H9 (cell line): Measurements from ENCODE around the gene NECTIN1. TPM values are rescaled to one million over a fixed set of nuclear protein-coding genes. Genes with fewer than 3 reads are reported as not detected.

Source experiments
- DNase-seq: peaks from one replicate; pipeline ENCODE4 v3.0.0-alpha.2; 2017
- H2AFZ ChIP-seq: one replicate; pipeline ENCODE4 v1.6.1; 2013; ENCODE audit warnings: mild to moderate bottlenecking, low read length, control low read depth, moderate library complexity
- H2AK5ac ChIP-seq: 2 replicates; pipeline ENCODE4 v1.6.1; 2013; ENCODE audit warnings: low read length, control low read depth, mixed read lengths; ENCODE audit not compliant: insufficient read length
- H2BK120ac ChIP-seq: one replicate; pipeline ENCODE4 v1.6.1; 2013; ENCODE audit warnings: low read depth, mild to moderate bottlenecking, low read length, control low read depth, inconsistent platforms; ENCODE audit not compliant: poor library complexity, severe bottlenecking
- H2BK12ac ChIP-seq: 2 replicates; pipeline ENCODE4 v1.6.1; 2013; ENCODE audit warnings: low read length, control low read depth, mixed read lengths, low read depth; ENCODE audit not compliant: insufficient read length
- H2BK15ac ChIP-seq: 2 replicates; pipeline ENCODE4 v1.6.1; 2013; ENCODE audit warnings: low read depth, low read length, control low read depth
- H2BK20ac ChIP-seq: one replicate; pipeline ENCODE4 v1.6.1; 2013; ENCODE audit warnings: low read depth, mild to moderate bottlenecking, low read length, control low read depth, inconsistent platforms; ENCODE audit not compliant: poor library complexity, severe bottlenecking
- H2BK5ac ChIP-seq: 2 replicates; pipeline ENCODE4 v1.6.1; 2013; ENCODE audit warnings: low read length, control low read depth, mixed read lengths; ENCODE audit not compliant: insufficient read length
- H3K14ac ChIP-seq: 2 replicates; pipeline ENCODE4 v1.6.1; 2013; ENCODE audit warnings: low read length, control low read depth; ENCODE audit not compliant: insufficient read depth
- H3K18ac ChIP-seq: 2 replicates; pipeline ENCODE4 v1.6.1; 2013; ENCODE audit warnings: low read depth, mild to moderate bottlenecking, mixed read lengths, low read length, control low read depth; ENCODE audit not compliant: insufficient read length
- H3K23ac ChIP-seq: 2 replicates; pipeline ENCODE4 v1.6.1; 2013; ENCODE audit warnings: low read length, control low read depth, mixed read lengths, low read depth; ENCODE audit not compliant: insufficient read length
- H3K23me2 ChIP-seq: 2 replicates; pipeline ENCODE4 v1.6.1; 2013; ENCODE audit warnings: low read depth, mild to moderate bottlenecking, mixed read lengths, low read length, control low read depth; ENCODE audit not compliant: insufficient read length, poor library complexity, severe bottlenecking
- H3K27ac ChIP-seq: 2 replicates; pipeline ENCODE4 v1.5.1; 2013; ENCODE audit warnings: low read length, control low read depth, mixed read lengths, low read depth; ENCODE audit not compliant: insufficient read length
- H3K27me3 ChIP-seq: 2 replicates; pipeline ENCODE4 v1.6.1; 2013; ENCODE audit warnings: low read length, control low read depth, inconsistent platforms; ENCODE audit not compliant: insufficient read depth
- H3K4ac ChIP-seq: 2 replicates; pipeline ENCODE4 v1.6.1; 2013; ENCODE audit warnings: low read depth, mild to moderate bottlenecking, control low read depth, inconsistent platforms, low read length, moderate library complexity
- H3K4me1 ChIP-seq: 2 replicates; pipeline ENCODE4 v1.6.1; 2013; ENCODE audit warnings: low read length, control low read depth, inconsistent platforms; ENCODE audit not compliant: insufficient read depth
- H3K4me2 ChIP-seq: 2 replicates; pipeline ENCODE4 v1.6.1; 2013; ENCODE audit warnings: low read length, control low read depth, mixed read lengths; ENCODE audit not compliant: insufficient read length, insufficient read depth
- H3K56ac ChIP-seq: 2 replicates; pipeline ENCODE4 v1.6.1; 2013; ENCODE audit warnings: low read depth, mild to moderate bottlenecking, mixed read lengths, low read length, control low read depth; ENCODE audit not compliant: insufficient read length
- H3K79me1 ChIP-seq: 2 replicates; pipeline ENCODE4 v1.6.1; 2013; ENCODE audit warnings: low read depth, mild to moderate bottlenecking, moderate library complexity, low read length, control low read depth, inconsistent platforms; ENCODE audit not compliant: insufficient read depth, poor library complexity, severe bottlenecking
- H3K79me2 ChIP-seq: 2 replicates; pipeline ENCODE4 v1.6.1; 2013; ENCODE audit warnings: low read length, control low read depth, inconsistent platforms; ENCODE audit not compliant: insufficient read depth
- H3K9ac ChIP-seq: 2 replicates; pipeline ENCODE4 v1.6.1; 2013; ENCODE audit warnings: low read length, control low read depth, mixed read lengths; ENCODE audit not compliant: insufficient read length; ENCODE audit errors: extremely low read depth
- H3K9me3 ChIP-seq: one replicate; pipeline ENCODE4 v1.6.1; 2013; ENCODE audit warnings: low read depth, low read length, inconsistent platforms; ENCODE audit not compliant: control insufficient read depth
- H3T11ph ChIP-seq: one replicate; pipeline ENCODE4 v1.6.1; 2013; ENCODE audit warnings: mild to moderate bottlenecking, low read length, control low read depth, inconsistent platforms
- H4K20me1 ChIP-seq: one replicate; pipeline ENCODE4 v1.6.1; 2013; ENCODE audit not compliant: control insufficient read depth, insufficient read length, insufficient read depth
- H4K5ac ChIP-seq: 2 replicates; pipeline ENCODE4 v1.6.1; 2013; ENCODE audit warnings: low read depth, mild to moderate bottlenecking, mixed read lengths, low read length, control low read depth; ENCODE audit not compliant: insufficient read length
- H4K8ac ChIP-seq: replicated peaks from 2 replicates; pipeline ENCODE4 v1.6.1; 2013; ENCODE audit warnings: low read length, control low read depth, mixed read lengths, low read depth; ENCODE audit not compliant: insufficient read length
- H4K91ac ChIP-seq: 2 replicates; pipeline ENCODE4 v1.6.1; 2013; ENCODE audit warnings: low read depth, mild to moderate bottlenecking, moderate library complexity, mixed read lengths, low read length, control low read depth; ENCODE audit not compliant: insufficient read length
- H3K27ac Mint-ChIP-seq, 3 experiments: 2 replicates in 2 of 3; 3 replicates in 1 of 3; pipeline ENCODE4 v1.8.0; 2020 to 2021; ENCODE audit warnings: mixed read lengths in 3 of 3, mild to moderate bottlenecking in 1 of 3, moderate library complexity in 1 of 3
- H3K27me3 Mint-ChIP-seq: 2 replicates; pipeline ENCODE4 v1.8.0; 2021; ENCODE audit warnings: low read depth, mild to moderate bottlenecking, moderate library complexity, mixed read lengths
- H3K36me3 Mint-ChIP-seq, 3 experiments: 2 replicates in 2 of 3; 3 replicates in 1 of 3; pipeline ENCODE4 v1.8.0; 2020 to 2021; ENCODE audit warnings: low read depth in 3 of 3, mixed read lengths in 3 of 3; ENCODE audit not compliant: insufficient read depth in 1 of 3
- H3K4me1 Mint-ChIP-seq, 2 experiments: 2 replicates each; pipeline ENCODE4 v1.8.0; 2020; ENCODE audit warnings: mixed read lengths in 2 of 2
- H3K4me3 Mint-ChIP-seq, 2 experiments: 2 replicates in 1 of 2; 3 replicates in 1 of 2; pipeline ENCODE4 v1.8.0; 2020 to 2021; ENCODE audit warnings: mild to moderate bottlenecking in 2 of 2, mixed read lengths in 2 of 2, moderate library complexity in 1 of 2
- H3K9me3 Mint-ChIP-seq, 2 experiments: 2 replicates in 1 of 2; 3 replicates in 1 of 2; pipeline ENCODE4 v1.8.0; 2020; ENCODE audit warnings: mild to moderate bottlenecking in 2 of 2, mixed read lengths in 2 of 2, moderate library complexity in 1 of 2
- WGBS: extraction: QIAGEN DNeasy Blood & Tissue Kit; methylation state at CpG from one replicate; pipeline ENCODE4 v1.1.7; 2013; ENCODE audit warnings: missing lambda C conversion rate, low lambda C conversion rate, mixed read lengths; ENCODE audit not compliant: insufficient read length; ENCODE audit errors: extremely low coverage; 5-methylcytosine and 5-hydroxymethylcytosine counted together
- total RNA-seq: library from RNA; stranded (reverse); gene quantifications from 2 replicates; pipeline ENCODE4 v1.2.1, GENCODE V29; 2021
- TF ChIP-seq, protein P1 (sequence below): fragments of 200-600 bp; sonication (generic); conservative IDR thresholded peaks from 3 replicates; pipeline ENCODE4 v1.8.0; 2021; ENCODE audit warnings: antibody characterized with exemption, mild to moderate bottlenecking

NECTIN1 gene
- total RNA-seq, 1 experiment from 2014 or later: 113 TPM

DNA sequence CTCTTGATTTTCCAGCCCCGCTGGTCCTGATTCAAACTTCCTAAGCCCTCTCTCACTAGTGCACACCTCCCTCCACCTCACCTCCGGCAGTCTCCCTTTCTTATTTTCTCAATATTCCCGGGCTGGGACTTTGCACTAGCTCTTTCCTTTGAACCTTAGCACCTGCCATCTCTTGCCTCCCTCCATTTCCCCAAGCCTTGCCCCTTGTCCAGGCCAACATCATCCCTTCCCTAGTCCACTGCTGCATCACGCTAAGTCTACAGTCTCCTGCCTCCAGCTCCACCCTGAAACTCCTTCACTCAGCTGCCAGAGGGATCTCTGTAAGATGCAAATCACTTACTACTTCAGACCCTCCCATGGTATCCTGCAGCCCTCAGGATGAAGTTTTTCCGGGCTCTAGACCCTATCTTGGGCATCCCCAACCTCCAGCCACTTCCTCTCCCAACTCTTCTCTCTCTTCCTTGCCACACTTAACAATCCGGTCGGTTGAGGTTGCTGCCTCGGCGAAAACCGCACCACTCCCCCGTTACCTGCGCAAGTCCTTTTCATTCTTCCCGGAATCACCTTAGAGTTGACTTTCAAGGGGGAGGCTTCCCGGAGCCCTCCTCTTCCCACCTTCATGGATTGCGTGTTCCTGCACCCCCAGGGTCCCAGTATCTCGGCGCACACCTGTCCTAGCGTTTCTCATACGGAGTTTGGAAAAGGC is 42.7 kb downstream of the NECTIN1 start:
- no peak overlapping the region for H3K56ac ChIP-seq
- no peak overlapping the region for H3K27ac ChIP-seq
- no peak overlapping the region for H2AK5ac ChIP-seq
- H2BK5ac ChIP-seq: no peak overlapping the region
- peaks cover 33% of the 10 kb centered on the region for H3K79me1 ChIP-seq
- no peaks in the 10 kb centered on the region for H3K23me2 ChIP-seq
- no peak overlapping the region for H2BK20ac ChIP-seq
- H3K79me2 ChIP-seq: peaks cover 8% of the 10 kb centered on the region; the same call in 1 of the 2 replicates
- H4K91ac ChIP-seq: no peak overlapping the region
- Mint-ChIP-seq H3K4me3 (no peak overlapping the region), H3K27ac (peak overlapping the region in 1 of 3 experiments; percentile 15; a peak in 2 of 7 replicates), H3K27me3 (peaks cover 2% of the 10 kb centered on the region; the same call in 1 of the 2 replicates), H3K9me3 (no peaks in the 10 kb centered on the region), H3K4me1 (peaks cover 68 to 70% of the 10 kb centered on the region in 2 experiments), H3K36me3 (no peaks in the 10 kb centered on the region)
- no peak overlapping the region for H2BK12ac ChIP-seq
- H4K8ac ChIP-seq: no peak overlapping the region
- no peak overlapping the region for H3T11ph ChIP-seq
- H3K23ac ChIP-seq: no peak overlapping the region
- H4K20me1 ChIP-seq: no peaks in the 10 kb centered on the region
- no peak overlapping the region for H4K5ac ChIP-seq
- no CpG with 5 or more reads among the region's 19 CpGs for WGBS
- H3K14ac ChIP-seq: no peak overlapping the region
- TF ChIP-seq, protein P1, sequence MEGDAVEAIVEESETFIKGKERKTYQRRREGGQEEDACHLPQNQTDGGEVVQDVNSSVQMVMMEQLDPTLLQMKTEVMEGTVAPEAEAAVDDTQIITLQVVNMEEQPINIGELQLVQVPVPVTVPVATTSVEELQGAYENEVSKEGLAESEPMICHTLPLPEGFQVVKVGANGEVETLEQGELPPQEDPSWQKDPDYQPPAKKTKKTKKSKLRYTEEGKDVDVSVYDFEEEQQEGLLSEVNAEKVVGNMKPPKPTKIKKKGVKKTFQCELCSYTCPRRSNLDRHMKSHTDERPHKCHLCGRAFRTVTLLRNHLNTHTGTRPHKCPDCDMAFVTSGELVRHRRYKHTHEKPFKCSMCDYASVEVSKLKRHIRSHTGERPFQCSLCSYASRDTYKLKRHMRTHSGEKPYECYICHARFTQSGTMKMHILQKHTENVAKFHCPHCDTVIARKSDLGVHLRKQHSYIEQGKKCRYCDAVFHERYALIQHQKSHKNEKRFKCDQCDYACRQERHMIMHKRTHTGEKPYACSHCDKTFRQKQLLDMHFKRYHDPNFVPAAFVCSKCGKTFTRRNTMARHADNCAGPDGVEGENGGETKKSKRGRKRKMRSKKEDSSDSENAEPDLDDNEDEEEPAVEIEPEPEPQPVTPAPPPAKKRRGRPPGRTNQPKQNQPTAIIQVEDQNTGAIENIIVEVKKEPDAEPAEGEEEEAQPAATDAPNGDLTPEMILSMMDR: no peak
- H3K9ac ChIP-seq: no peak overlapping the region
- H2AFZ ChIP-seq: no peak overlapping the region
- H3K4ac ChIP-seq: no peak overlapping the region
- no peak overlapping the region for H2BK15ac ChIP-seq
- H3K9me3 ChIP-seq: no peaks in the 10 kb centered on the region
- H3K18ac ChIP-seq: no peak overlapping the region
- no peaks in the 10 kb centered on the region for H3K27me3 ChIP-seq
- no peak overlapping the region for H2BK120ac ChIP-seq
- peaks cover 13% of the 10 kb centered on the region; the same call in 1 of the 2 replicates for H3K4me1 ChIP-seq
- no peak overlapping the region for H3K4me2 ChIP-seq
- no peak for DNase-seq
